CD14-positive monocyte (primary cell): ENCODE measurements around the gene ATP11A. TPM values are rescaled to one million over a fixed set of nuclear protein-coding genes. Genes with fewer than 3 reads are reported as not detected.

Experiments used
- DNase-seq, 3 donors: peaks; one replicate each; pipeline ENCODE4 v3.0.0-alpha.2; 2011 to 2022
- H2AFZ ChIP-seq: 2 replicates; pipeline ENCODE4 v1.6.0; 2012; ENCODE audit warnings: mild to moderate bottlenecking, low read depth, low read length, inconsistent platforms; ENCODE audit not compliant: insufficient read depth, poor library complexity, severe bottlenecking
- H3K27ac ChIP-seq, 2 donors: 1 replicate in 1 of 2; 2 replicates in 1 of 2; pipeline ENCODE4 v1.5.1; 2012 to 2013; ENCODE audit warnings: low read length in 2 of 2, control low read depth in 1 of 2, inconsistent platforms in 1 of 2, low read depth in 1 of 2, mild to moderate bottlenecking in 1 of 2
- H3K27me3 ChIP-seq, 2 donors: one replicate each; pipeline versions ENCODE4 v1.6.0 to v1.6.1; 2011 to 2013; ENCODE audit warnings: low read length in 2 of 2; ENCODE audit not compliant: control insufficient read depth in 2 of 2, insufficient read depth in 2 of 2
- H3K36me3 ChIP-seq, 2 donors: replicated peaks in 1 of 2; 1 replicate in 1 of 2; 2 replicates in 1 of 2; pipeline versions ENCODE4 v1.5.1 to v1.6.1; 2012 to 2013; ENCODE audit warnings: low read length in 2 of 2, control low read depth in 1 of 2, inconsistent platforms in 1 of 2, mild to moderate bottlenecking in 1 of 2; ENCODE audit not compliant: insufficient read depth in 2 of 2, control insufficient read depth in 1 of 2
- H3K4me1 ChIP-seq, 2 donors: 1 replicate in 1 of 2; 2 replicates in 1 of 2; pipeline versions ENCODE4 v1.5.1 to v1.6.1; 2012 to 2013; ENCODE audit warnings: low read length in 2 of 2, control low read depth in 1 of 2, inconsistent platforms in 1 of 2, mild to moderate bottlenecking in 1 of 2, moderate library complexity in 1 of 2; ENCODE audit not compliant: insufficient read depth in 2 of 2, control insufficient read depth in 1 of 2
- H3K4me2 ChIP-seq: replicated peaks from 2 replicates; pipeline ENCODE3; 2012; ENCODE audit warnings: low read length, moderate library complexity, mild to moderate bottlenecking; ENCODE audit not compliant: poor library complexity, severe bottlenecking; ENCODE audit errors: extremely low read depth
- H3K4me3 ChIP-seq, 3 experiments: fragments of 200-600 bp in 1 of 3; sonication (generic) in 1 of 3; replicated peaks in 1 of 3; 1 replicate in 2 of 3; 2 replicates in 1 of 3; pipeline ENCODE4 v1.5.1; 2011 to 2013; ENCODE audit warnings: low read length in 3 of 3, mild to moderate bottlenecking in 3 of 3, control low read depth in 2 of 3, low read depth in 2 of 3, inconsistent platforms in 1 of 3, moderate library complexity in 1 of 3
- H3K79me2 ChIP-seq: 2 replicates; pipeline ENCODE4 v1.6.0; 2012; ENCODE audit warnings: mild to moderate bottlenecking, control low read depth, inconsistent platforms, low read length, moderate library complexity; ENCODE audit not compliant: insufficient read depth
- H3K9ac ChIP-seq: 2 replicates; pipeline ENCODE4 v1.6.0; 2017; ENCODE audit warnings: low read length, mild to moderate bottlenecking; ENCODE audit not compliant: insufficient read depth, poor library complexity, severe bottlenecking
- H3K9me3 ChIP-seq, 2 donors: replicated peaks in 1 of 2; 1 replicate in 1 of 2; 2 replicates in 1 of 2; pipeline versions ENCODE4 v1.5.1 to v1.6.1; 2012 to 2013; ENCODE audit warnings: low read length in 2 of 2, control low read depth in 1 of 2; ENCODE audit not compliant: control insufficient read depth in 1 of 2, insufficient read depth in 1 of 2
- H4K20me1 ChIP-seq: 2 replicates; pipeline ENCODE4 v1.6.0; 2012; ENCODE audit warnings: mild to moderate bottlenecking, low read length, control low read depth, moderate library complexity; ENCODE audit not compliant: insufficient read depth
- H3K27ac Mint-ChIP-seq, 7 donors: one replicate each; pipeline ENCODE4 v1.8.0; 2020; ENCODE audit warnings: mild to moderate bottlenecking in 7 of 7, mixed read lengths in 7 of 7, moderate library complexity in 6 of 7, inconsistent platforms in 2 of 7
- H3K27me3 Mint-ChIP-seq, 3 donors: one replicate each; pipeline ENCODE4 v1.8.0; 2021 to 2022; ENCODE audit warnings: low read depth in 3 of 3, mild to moderate bottlenecking in 3 of 3, mixed read lengths in 3 of 3, moderate library complexity in 3 of 3, inconsistent platforms in 1 of 3
- H3K36me3 Mint-ChIP-seq, 2 donors: one replicate each; pipeline ENCODE4 v1.8.0; 2020; ENCODE audit warnings: mixed read lengths in 2 of 2, inconsistent platforms in 1 of 2, mild to moderate bottlenecking in 1 of 2
- H3K4me1 Mint-ChIP-seq: one replicate; pipeline ENCODE4 v1.8.0; 2020; ENCODE audit warnings: mild to moderate bottlenecking, mixed read lengths
- H3K4me3 Mint-ChIP-seq, 2 donors: one replicate each; pipeline ENCODE4 v1.8.0; 2020; ENCODE audit warnings: mild to moderate bottlenecking in 2 of 2, mixed read lengths in 2 of 2, moderate library complexity in 1 of 2
- H3K9me3 Mint-ChIP-seq, 7 donors: one replicate each; pipeline ENCODE4 v1.8.0; 2020 to 2022; ENCODE audit warnings: mixed read lengths in 7 of 7, mild to moderate bottlenecking in 6 of 7, moderate library complexity in 6 of 7, inconsistent platforms in 2 of 7
- CTCF ChIP-seq: fragments of 200-600 bp; IDR thresholded peaks from one replicate; pipeline ENCODE4 v1.8.0; 2022; ENCODE audit warnings: antibody characterized with exemption, mild to moderate bottlenecking
- WGBS: methylation state at CpG from one replicate; pipeline ENCODE4 v1.1.5; 2013; ENCODE audit warnings: missing lambda C conversion rate; ENCODE audit not compliant: insufficient coverage; 5-methylcytosine and 5-hydroxymethylcytosine counted together
- intact Hi-C, 2 donors: fragments of 100-400 bp; cut with micrococcal nuclease; formaldehyde crosslinking; loops; one replicate each; pipeline versions ENCODE4 v1.15.0 to v1.15.1; 2023
- polyA plus RNA-seq, 3 donors: library from polyadenylated mRNA; depleted of rRNA in 1 of 3; unstranded in 2 of 3; stranded (reverse) in 1 of 3; fragments of 300-500 nt in 2 of 3; fragments of >200 nt in 1 of 3; fragmentation: Illumina TruSeq in 2 of 3; gene quantifications; 1 replicate in 2 of 3; 2 replicates in 1 of 3; pipeline ENCODE4 v1.2.3, GENCODE V29; 2012 to 2021

ATP11A gene
- polyA plus RNA-seq, 3 donors, result 7.2 to 45.4 (median 7.6) TPM

- Histone ChIP-seq H4K20me1 (no peaks in the 10 kb centered on the region), H3K9ac (no peak overlapping the region), H3K4me3 (no peak overlapping the region), H2AFZ (no peak overlapping the region), H3K79me2 (no peaks in the 10 kb centered on the region), H3K4me2 (no peak overlapping the region), H3K27me3 (no peaks in the 10 kb centered on the region), H3K9me3 (no peaks in the 10 kb centered on the region), H3K4me1 (no peaks in the 10 kb centered on the region), H3K27ac (no peak overlapping the region), H3K36me3 (no peaks in the 10 kb centered on the region)
- TF ChIP-seq CTCF, result no peak
- H3K4me1 Mint-ChIP-seq, result no peaks in the 10 kb centered on the region
- DNase-seq, result no peak
- intact Hi-C loops, result no loop called here
- 85% methylated on average over 7 of the region's 8 CpGs for WGBS
- peaks cover 1 to 4% (median 4%) of the 10 kb centered on the region in 3 donors for H3K27me3 Mint-ChIP-seq
- peaks cover 0 to 2% (median 0%) of the 10 kb centered on the region in 7 donors for H3K9me3 Mint-ChIP-seq
- no peak overlapping the region for H3K4me3 Mint-ChIP-seq
- H3K27ac Mint-ChIP-seq, result no peak overlapping the region
- no peaks in the 10 kb centered on the region for H3K36me3 Mint-ChIP-seq
Observed at GRCh38 chr13:112918266-112918665, 228.4 kb downstream of the ATP11A start.

GRCh38 chr13:112918746-112919145 is 228.9 kb downstream of the ATP11A start:
- H3K36me3 ChIP-seq, result no peaks in the 10 kb centered on the region
- intact Hi-C loops, result no loop called here
- peaks cover under 1 to 4% (median 4%) of the 10 kb centered on the region in 3 donors for H3K27me3 Mint-ChIP-seq
- no peak for DNase-seq
- H3K9me3 Mint-ChIP-seq, result peaks cover 0 to 2% (median 0%) of the 10 kb centered on the region in 7 donors
- no peak overlapping the region for H3K27ac ChIP-seq
- H3K27ac Mint-ChIP-seq, result no peak overlapping the region
- H2AFZ ChIP-seq, result no peak overlapping the region
- no peaks in the 10 kb centered on the region for H3K4me1 Mint-ChIP-seq
- H3K9ac ChIP-seq, result no peak overlapping the region
- no peaks in the 10 kb centered on the region for H3K36me3 Mint-ChIP-seq
- no peak overlapping the region for H3K4me2 ChIP-seq
- 97% methylated on average over 11 of the region's 13 CpGs for WGBS
- no peaks in the 10 kb centered on the region for H3K4me1 ChIP-seq
- H3K4me3 ChIP-seq, result no peak overlapping the region
- no peaks in the 10 kb centered on the region for H3K9me3 ChIP-seq
- H3K4me3 Mint-ChIP-seq, result no peak overlapping the region
- H4K20me1 ChIP-seq, result no peaks in the 10 kb centered on the region
- no peaks in the 10 kb centered on the region for H3K27me3 ChIP-seq
- no peaks in the 10 kb centered on the region for H3K79me2 ChIP-seq
- TF ChIP-seq CTCF, result no peak
